C4-2B (cell line): ENCODE measurements around the gene TGFBR3.

ENCODE experiments used
- H3K27ac ChIP-seq: fragments of 450-650 bp; 2 replicates; pipeline ENCODE4 v1.5.1; 2017
- CTCF ChIP-seq: fragments of 450-650 bp; conservative IDR thresholded peaks from 2 replicates; pipeline ENCODE4 v1.5.1; 2017; ENCODE audit warnings: mild to moderate bottlenecking
- ZFX ChIP-seq: fragments of 450-650 bp; IDR thresholded peaks from 2 replicates; pipeline ENCODE4 v1.6.1; 2017

Gene TGFBR3

GRCh38 chr1:91803123-91803522 is 82.8 kb downstream of the TGFBR3 start:
- no peak overlapping the region; the same call in 1 of the 2 replicates for H3K27ac ChIP-seq
- TF ChIP-seq CTCF (no peak), ZFX (no peak)

- H3K27ac ChIP-seq: no peak overlapping the region
- no peak for TF ChIP-seq ZFX
- TF ChIP-seq CTCF: no peak
Measured at GRCh38 chr1:91801496-91802115, 84.3 kb downstream of the TGFBR3 start.

GRCh38 chr1:91799863-91800262 is 86.1 kb downstream of the TGFBR3 start:
- TF ChIP-seq CTCF: no peak
- no peak for TF ChIP-seq ZFX
- H3K27ac ChIP-seq: no peak overlapping the region

GRCh38 chr1:91799159-91799558 is 86.8 kb downstream of the TGFBR3 start:
- TF ChIP-seq ZFX (no peak), CTCF (no peak)
- H3K27ac ChIP-seq: no peak overlapping the region

- TF ChIP-seq CTCF (no peak), ZFX (no peak)
- no peak overlapping the region for H3K27ac ChIP-seq
Measured at GRCh38 chr1:91798740-91799139, 87.2 kb downstream of the TGFBR3 start.

GRCh38 chr1:91798241-91798648 is 87.7 kb downstream of the TGFBR3 start:
- TF ChIP-seq CTCF (no peak), ZFX (no peak)
- H3K27ac ChIP-seq: no peak overlapping the region

GRCh38 chr1:91797164-91797563 is 88.8 kb downstream of the TGFBR3 start:
- H3K27ac ChIP-seq: peak overlapping the region; percentile 30
- TF ChIP-seq ZFX (no peak), CTCF (no peak)
